Suprapubic skin (tissue), 4 donors: ENCODE data around the gene LRRFIP1. TPM values are rescaled to one million over a fixed set of nuclear protein-coding genes. Genes with fewer than 3 reads are reported as not detected.

ENCODE experiments used
- DNase-seq, 2 donors: peaks; one replicate each; pipeline ENCODE4 v3.0.0-alpha.2; 2019; ENCODE audit warnings: low spot score in 2 of 2
- H3K27ac ChIP-seq: fragments of 200-600 bp; sonication (generic); one replicate; pipeline ENCODE4 v1.5.1; 2019
- H3K27me3 ChIP-seq: fragments of 200-600 bp; sonication (generic); one replicate; pipeline ENCODE4 v1.5.1; 2019
- H3K36me3 ChIP-seq: fragments of 200-600 bp; sonication (generic); one replicate; pipeline ENCODE4 v1.5.1; 2019
- H3K4me1 ChIP-seq: fragments of 200-600 bp; sonication (generic); one replicate; pipeline ENCODE4 v1.5.1; 2019
- H3K4me3 ChIP-seq: fragments of 200-600 bp; sonication (generic); one replicate; pipeline ENCODE4 v1.5.1; 2019; ENCODE audit warnings: mild to moderate bottlenecking
- H3K9me3 ChIP-seq: fragments of 200-600 bp; sonication (generic); one replicate; pipeline ENCODE4 v1.5.1; 2019
- EP300 ChIP-seq: sonication (generic); formaldehyde crosslinking; IDR thresholded peaks from one replicate; pipeline ENCODE4 v1.6.1; 2017; ENCODE audit warnings: antibody characterized with exemption
- POLR2A ChIP-seq, 2 donors: fragments of 450-650 bp; IDR thresholded peaks; one replicate each; pipeline ENCODE4 v1.6.1; 2017; ENCODE audit warnings: antibody characterized with exemption in 2 of 2, mild to moderate bottlenecking in 2 of 2, moderate library complexity in 2 of 2
- POLR2AphosphoS5 ChIP-seq, 3 donors: sonication (generic); formaldehyde crosslinking; IDR thresholded peaks; one replicate each; pipeline ENCODE4 v1.6.1; 2017; ENCODE audit warnings: antibody characterized with exemption in 3 of 3
- WGBS: methylation state at CpG from one replicate; pipeline ENCODE4 v1.1.5; 2018; 5-methylcytosine and 5-hydroxymethylcytosine counted together
- total RNA-seq, 4 donors: library from RNA; depleted of rRNA; stranded (reverse); fragments of >200 nt; gene quantifications; one replicate each; pipeline ENCODE4 v1.1.0, GENCODE V29; 2016
- TF ChIP-seq, protein P1 (sequence below), 2 donors: fragments of 200-600 bp in 1 of 2; fragments of 450-650 bp in 1 of 2; sonication (generic) in 1 of 2; IDR thresholded peaks; one replicate each; pipeline ENCODE4 v1.5.1; 2016 to 2019; ENCODE audit warnings: antibody characterized with exemption in 2 of 2, mild to moderate bottlenecking in 1 of 2, moderate library complexity in 1 of 2

The LRRFIP1 gene
- total RNA-seq, 4 donors from 2014 or later = 100 to 150 (median 109) TPM

DNA sequence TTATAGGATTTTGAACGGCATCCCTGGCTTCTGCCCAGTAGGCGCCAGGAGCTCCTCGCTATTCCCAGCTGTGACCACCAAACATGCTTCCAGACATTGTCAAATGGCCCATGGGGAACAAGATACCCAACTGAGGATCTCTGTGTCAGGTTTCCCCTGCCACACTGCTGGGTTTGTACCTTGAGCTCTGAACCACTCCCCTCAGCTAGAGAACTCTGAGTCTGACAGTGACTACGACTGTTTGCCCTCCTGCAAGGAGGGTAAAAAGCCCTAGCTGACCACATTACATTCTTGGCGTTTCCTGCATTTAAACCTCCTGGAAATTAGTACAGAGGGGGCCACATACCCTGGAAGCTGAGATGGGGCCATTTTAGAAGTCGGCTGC is 12.4 kb downstream of the LRRFIP1 start:
- DNase-seq = no peak
- TF ChIP-seq POLR2A (IDR thresholded peaks at IDR 0.05) = no peak
- no peak for TF ChIP-seq POLR2AphosphoS5 (IDR thresholded peaks at IDR 0.05)
- TF ChIP-seq EP300 = no peak
- TF ChIP-seq, protein P1, sequence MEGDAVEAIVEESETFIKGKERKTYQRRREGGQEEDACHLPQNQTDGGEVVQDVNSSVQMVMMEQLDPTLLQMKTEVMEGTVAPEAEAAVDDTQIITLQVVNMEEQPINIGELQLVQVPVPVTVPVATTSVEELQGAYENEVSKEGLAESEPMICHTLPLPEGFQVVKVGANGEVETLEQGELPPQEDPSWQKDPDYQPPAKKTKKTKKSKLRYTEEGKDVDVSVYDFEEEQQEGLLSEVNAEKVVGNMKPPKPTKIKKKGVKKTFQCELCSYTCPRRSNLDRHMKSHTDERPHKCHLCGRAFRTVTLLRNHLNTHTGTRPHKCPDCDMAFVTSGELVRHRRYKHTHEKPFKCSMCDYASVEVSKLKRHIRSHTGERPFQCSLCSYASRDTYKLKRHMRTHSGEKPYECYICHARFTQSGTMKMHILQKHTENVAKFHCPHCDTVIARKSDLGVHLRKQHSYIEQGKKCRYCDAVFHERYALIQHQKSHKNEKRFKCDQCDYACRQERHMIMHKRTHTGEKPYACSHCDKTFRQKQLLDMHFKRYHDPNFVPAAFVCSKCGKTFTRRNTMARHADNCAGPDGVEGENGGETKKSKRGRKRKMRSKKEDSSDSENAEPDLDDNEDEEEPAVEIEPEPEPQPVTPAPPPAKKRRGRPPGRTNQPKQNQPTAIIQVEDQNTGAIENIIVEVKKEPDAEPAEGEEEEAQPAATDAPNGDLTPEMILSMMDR (IDR thresholded peaks at IDR 0.05) = no peak
- H3K27me3 ChIP-seq = no peaks in the 10 kb centered on the region
- peaks cover 4% of the 10 kb centered on the region for H3K36me3 ChIP-seq
- 98% methylated on average over 6 of the region's 6 CpGs for WGBS
- no peaks in the 10 kb centered on the region for H3K9me3 ChIP-seq
- H3K27ac ChIP-seq = no peak overlapping the region
- H3K4me3 ChIP-seq = no peak overlapping the region
- H3K4me1 ChIP-seq = no peaks in the 10 kb centered on the region

DNA sequence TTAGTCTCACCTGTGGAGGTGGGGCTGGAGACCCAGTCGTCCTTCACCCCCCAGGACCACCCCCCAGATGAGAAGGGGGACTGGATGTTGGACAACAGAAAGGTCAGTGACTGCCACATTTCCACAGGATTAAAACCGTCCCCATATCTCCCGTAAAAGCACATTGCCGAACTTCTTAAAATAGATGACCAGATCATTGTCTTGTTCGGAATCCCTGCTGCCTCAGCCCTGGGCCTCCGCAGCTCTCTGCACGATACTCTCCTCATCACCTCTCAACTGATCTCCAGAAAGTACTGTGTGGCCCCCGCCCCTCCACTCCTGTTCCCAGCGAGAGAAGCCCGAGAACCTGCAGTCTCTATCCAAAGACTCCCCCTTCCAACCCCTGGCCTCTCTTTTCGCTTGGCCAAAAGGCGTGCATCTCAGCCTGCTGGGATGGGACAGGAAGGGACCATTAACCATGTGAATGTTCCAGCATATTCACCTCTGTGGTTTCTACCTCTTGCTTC is 13.2 kb downstream of the LRRFIP1 start:
- peaks cover 8% of the 10 kb centered on the region for H3K36me3 ChIP-seq
- peak in 1 of 2 donors; percentile 72 for DNase-seq

DNA sequence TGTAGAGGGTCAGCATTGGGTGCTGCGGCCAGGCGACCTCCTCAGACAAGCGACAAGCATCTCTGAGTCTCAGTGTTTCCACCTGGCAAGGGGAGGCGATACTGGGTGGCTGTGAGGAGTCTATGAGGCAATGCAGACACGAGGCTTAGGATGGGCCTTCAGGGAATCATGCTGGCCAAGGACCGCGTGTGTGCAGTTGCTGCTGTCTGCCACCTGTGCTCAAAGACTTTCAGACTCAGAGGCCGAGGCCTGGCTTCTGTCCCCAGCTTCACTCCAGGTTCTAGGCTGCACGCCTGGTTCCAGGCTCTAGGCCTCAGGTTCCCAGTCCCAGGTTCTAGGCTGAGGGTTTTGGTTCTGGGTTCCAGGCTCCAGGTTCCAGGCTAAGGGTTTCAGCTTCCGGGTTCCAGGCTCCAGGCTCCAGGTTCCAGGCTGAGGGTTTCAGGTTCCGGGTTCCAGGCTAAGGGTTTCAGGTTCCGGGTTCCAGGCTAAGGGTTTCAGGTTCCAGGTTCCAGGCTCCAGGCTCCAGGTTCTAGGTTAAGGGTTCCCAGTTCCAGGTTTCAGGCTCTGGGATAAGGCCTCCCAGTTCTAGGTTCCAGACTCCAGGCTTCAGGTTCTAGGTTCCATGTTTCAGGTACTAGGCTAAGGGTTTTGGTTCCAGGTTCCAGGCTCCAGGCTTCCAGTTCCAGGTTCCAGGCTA is 14.8 kb downstream of the LRRFIP1 start:
- 93% methylated on average over 6 of the region's 12 CpGs for WGBS
- Histone ChIP-seq H3K36me3 (peaks cover 8% of the 10 kb centered on the region), H3K9me3 (no peaks in the 10 kb centered on the region), H3K27ac (no peak overlapping the region), H3K27me3 (no peaks in the 10 kb centered on the region), H3K4me1 (no peaks in the 10 kb centered on the region), H3K4me3 (no peak overlapping the region)
- TF ChIP-seq, protein P1 (IDR thresholded peaks at IDR 0.05) = no peak
- no peak for TF ChIP-seq POLR2AphosphoS5 (IDR thresholded peaks at IDR 0.05)
- TF ChIP-seq EP300 = no peak
- TF ChIP-seq POLR2A (IDR thresholded peaks at IDR 0.05) = no peak
- peak in 1 of 2 donors; percentile 62 for DNase-seq

More for the DNA sequence above, 13.2 kb downstream of the LRRFIP1 start:
- Histone ChIP-seq H3K27ac (no peak overlapping the region), H3K4me1 (no peaks in the 10 kb centered on the region), H3K4me3 (no peak overlapping the region), H3K9me3 (no peaks in the 10 kb centered on the region), H3K27me3 (no peaks in the 10 kb centered on the region)
- TF ChIP-seq POLR2AphosphoS5 (IDR thresholded peaks at IDR 0.05) (no peak), EP300 (no peak), POLR2A (IDR thresholded peaks at IDR 0.05) (no peak)
- TF ChIP-seq, protein P1 (IDR thresholded peaks at IDR 0.05) = no peak
- WGBS = 95% methylated on average over 12 of the region's 12 CpGs

DNA sequence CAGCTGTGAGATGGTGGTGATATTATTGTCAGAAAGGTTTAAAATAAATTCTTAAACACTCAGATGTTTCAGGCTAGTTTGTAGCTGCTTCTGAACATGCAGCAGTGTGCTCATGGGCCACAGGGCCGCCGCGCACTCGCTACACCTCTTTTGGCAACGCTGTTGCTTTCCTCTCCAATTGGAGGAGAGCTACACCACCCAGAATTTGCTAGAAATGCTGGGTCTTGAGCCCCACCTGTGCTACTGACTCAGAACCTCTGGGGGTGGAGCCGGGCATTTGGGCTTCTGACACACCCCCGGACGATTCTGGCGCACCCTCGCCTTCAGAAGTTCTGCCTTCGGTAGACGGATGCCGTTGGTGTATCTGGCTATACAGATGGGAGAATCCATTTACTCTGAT is 15.7 kb downstream of the LRRFIP1 start:
- Histone ChIP-seq H3K4me3 (no peak overlapping the region), H3K27ac (no peak overlapping the region), H3K27me3 (no peaks in the 10 kb centered on the region), H3K36me3 (peaks cover 8% of the 10 kb centered on the region), H3K4me1 (no peaks in the 10 kb centered on the region), H3K9me3 (no peaks in the 10 kb centered on the region)
- no peak for DNase-seq
- WGBS = 89% methylated on average over 13 of the region's 13 CpGs
- TF ChIP-seq POLR2A (IDR thresholded peaks at IDR 0.05) = no peak

DNA sequence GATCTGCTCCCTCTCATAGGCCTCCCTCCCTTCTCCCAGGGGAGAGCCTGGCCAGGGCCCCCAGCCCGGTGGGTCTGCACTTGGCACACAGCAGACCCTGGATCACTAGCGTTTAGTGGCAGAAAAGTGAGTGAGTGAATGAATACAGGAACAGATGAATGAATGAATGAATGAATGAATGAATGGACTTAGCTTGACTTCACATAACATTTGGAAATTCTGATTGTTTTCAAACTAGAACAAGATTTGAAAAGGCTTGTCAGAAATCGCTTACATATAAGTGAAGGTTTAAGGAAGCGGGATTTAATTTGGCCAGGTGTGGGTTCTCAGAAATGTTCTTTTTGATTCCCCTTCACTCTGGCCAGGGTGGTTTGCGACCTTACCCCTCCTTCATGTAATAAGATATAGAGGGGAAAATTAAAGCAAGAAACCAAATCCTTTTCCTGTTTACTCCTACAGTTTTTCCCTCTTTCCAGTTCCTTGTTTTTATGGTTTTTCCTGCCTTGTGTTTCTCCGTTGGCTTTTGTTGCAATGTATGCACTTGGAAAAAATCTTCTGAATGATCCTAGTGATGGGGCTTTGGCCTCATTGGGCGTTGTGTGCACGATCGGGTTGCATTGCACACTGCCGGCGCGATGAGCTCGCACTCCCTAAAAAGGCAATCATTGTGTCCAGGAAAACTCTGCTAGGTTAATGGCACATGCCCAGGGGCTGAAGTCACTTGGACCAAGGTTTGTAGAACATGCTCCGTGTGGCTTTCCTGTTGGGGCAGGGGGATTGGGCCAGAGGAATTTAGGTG is 16.4 kb downstream of the LRRFIP1 start:
- Histone ChIP-seq H3K27ac (no peak overlapping the region), H3K36me3 (peaks cover 8% of the 10 kb centered on the region), H3K4me3 (no peak overlapping the region), H3K4me1 (no peaks in the 10 kb centered on the region), H3K9me3 (no peaks in the 10 kb centered on the region), H3K27me3 (no peaks in the 10 kb centered on the region)
- WGBS = 87% methylated on average over 14 of the region's 14 CpGs
- DNase-seq = peak in 1 of 2 donors; percentile 50
- TF ChIP-seq EP300 = no peak
- TF ChIP-seq POLR2AphosphoS5 (IDR thresholded peaks at IDR 0.05) = no peak
- TF ChIP-seq, protein P1 (IDR thresholded peaks at IDR 0.05) = no peak
- TF ChIP-seq POLR2A (IDR thresholded peaks at IDR 0.05) = no peak
